Stimulated activated CD8-positive, alpha-beta memory T cell treated with anti-CD3 and anti-CD28 coated beads, Interleukin-12 subunit alpha, Interleukin-12 subunit beta, amount 100 ng/mL, for 4 hours (primary cell): Measurements from ENCODE around the gene TNRC6B.
A peak's percentile ranks its signal among the peaks of the same experiment; 100 is the strongest.
"Not testable (repeated sequence)": the region's sequence is repeated elsewhere in the genome, so short reads cannot be mapped to it uniquely, and the experiment has no call there.

ENCODE experiments used
- DNase-seq: peaks from one replicate; pipeline ENCODE4 v3.0.0-alpha.2; 2020; ENCODE audit warnings: low read depth

TNRC6B gene

DNA sequence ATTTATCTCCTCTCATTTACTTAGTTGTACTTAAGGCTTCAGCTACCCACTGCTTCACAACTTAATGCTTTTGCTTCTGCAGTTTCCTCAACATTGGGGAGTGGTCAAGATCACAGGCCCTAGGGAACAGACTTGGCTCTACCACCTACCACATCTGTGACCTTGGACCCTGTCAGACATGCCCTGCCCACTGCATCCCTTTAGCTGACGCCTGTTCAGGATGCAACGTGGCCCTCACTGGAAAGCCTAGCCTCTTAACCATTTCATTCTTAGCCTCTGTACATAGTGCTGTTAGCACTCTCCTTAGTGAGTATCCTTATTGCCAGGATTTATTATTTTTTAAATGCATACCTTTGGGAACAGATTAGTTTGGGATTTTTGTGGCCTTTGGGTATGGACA lies 34.4 kb downstream of the TNRC6B start:
- no peak for DNase-seq

- DNase-seq = no peak
Measured at GRCh38 chr22:40213478-40213877, 35.8 kb downstream of the TNRC6B start.

GRCh38 chr22:40215266-40215665 lies 37.5 kb downstream of the TNRC6B start:
- no peak for DNase-seq

DNA sequence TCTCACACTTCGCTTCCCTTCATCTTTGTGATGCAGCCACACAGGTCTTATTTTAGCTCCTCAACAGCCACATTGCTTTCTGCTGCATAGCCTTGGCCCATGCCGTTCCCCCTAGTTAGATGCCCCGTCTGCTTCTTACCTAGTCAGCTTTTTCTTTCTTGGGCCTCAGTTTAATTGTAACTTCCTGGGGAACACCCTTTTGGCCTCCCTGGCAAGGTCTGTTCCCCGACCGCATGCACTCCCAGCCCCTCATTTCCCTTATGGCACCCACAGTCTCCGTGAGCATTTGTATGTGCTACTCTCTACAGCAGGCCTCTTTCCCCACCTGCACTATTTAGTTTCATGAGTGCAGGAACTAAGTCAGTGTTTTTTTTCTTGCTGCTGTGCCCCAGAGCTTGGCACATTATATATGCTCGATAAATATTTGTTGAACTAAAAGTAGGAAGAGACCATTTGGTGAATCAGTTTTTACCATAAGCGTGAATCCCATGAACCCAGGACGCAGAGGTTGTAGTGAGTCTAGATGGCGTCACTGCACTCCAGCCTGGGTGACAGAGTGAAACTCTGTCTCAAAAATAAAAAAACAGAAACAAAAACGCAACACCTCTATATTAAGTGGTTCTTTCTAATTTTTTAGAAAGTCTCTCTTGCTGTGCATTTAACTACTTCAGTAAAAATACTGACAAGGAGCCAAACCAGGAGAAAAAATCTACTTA lies 38.5 kb downstream of the TNRC6B start:
- no peak for DNase-seq

- DNase-seq = no peak
Measured at GRCh38 chr22:40218152-40218551, 40.4 kb downstream of the TNRC6B start.

DNA sequence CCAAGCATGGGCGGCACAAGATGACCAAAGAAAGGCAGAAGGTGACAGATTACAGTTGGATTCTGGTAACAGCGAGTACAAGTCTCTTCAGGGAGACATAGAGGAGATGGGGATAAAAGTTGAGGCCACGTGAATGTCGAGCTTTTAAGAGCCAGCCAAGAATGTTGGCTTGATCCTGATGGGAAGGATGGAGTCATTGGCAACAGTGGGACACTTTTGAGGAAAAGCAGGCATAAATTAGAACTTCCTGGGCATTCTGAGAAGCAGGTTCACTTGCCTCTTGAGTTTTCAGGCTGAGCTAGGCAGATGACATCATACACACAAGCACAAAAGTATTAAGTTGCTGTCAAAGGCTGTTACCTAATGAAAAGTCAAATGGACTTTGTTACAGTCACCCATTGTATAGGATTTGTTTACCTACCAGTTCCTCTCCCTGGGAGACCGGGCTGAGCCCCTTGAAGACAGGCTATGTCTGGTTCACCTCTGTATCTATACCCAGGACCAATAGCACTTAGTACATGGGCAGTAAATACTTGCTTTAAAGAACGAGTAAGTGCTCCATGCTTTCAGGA lies 41.1 kb downstream of the TNRC6B start:
- no peak for DNase-seq

- no peak for DNase-seq
Measured at GRCh38 chr22:40220316-40221054, 42.8 kb downstream of the TNRC6B start.

DNA sequence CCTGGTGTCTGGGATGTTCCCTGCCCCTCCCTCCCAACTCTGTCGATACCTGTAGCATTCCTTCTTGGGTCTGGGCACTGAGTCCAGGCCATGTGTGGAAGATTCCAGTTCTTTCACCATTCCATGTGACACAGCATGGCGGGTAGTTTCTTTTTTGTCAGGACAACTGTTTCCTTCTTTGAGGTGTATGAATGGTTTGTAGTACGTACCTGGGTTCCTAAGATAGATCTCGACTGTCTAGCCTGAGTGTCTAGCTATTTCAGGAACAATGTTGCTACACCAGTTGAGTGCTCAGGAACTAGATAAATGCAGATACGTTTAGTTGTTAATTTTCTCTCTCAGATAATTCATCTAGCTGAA lies 43.3 kb downstream of the TNRC6B start:
- no peak for DNase-seq

GRCh38 chr22:40222979-40223378 lies 45.3 kb downstream of the TNRC6B start:
- not testable (repeated sequence) for DNase-seq

- DNase-seq = peak; percentile 23
Measured at GRCh38 chr22:40224702-40225101, 47.0 kb downstream of the TNRC6B start.

DNA sequence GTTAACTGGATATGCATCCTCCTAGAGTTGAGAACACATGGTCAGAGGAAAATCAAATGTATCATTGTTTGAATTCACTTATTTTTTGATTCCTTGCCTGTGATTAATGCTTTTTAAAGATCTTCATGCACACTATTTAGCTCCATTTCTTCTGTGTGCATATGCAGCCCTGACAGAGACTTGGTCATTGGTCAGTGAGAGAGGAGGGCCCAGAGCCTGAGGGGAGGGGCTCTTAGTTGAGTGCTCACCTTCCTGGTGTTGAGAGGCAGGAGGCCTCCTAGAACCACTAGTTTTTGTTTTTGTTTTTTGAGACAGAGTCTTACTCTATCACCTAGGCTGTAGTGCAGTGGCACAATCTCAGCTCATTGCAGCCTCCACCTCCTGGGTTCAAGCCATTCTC lies 48.9 kb downstream of the TNRC6B start:
- no peak for DNase-seq

GRCh38 chr22:40231618-40232313 lies 54.0 kb downstream of the TNRC6B start:
- no peak for DNase-seq

GRCh38 chr22:40232624-40233023 lies 54.9 kb downstream of the TNRC6B start:
- DNase-seq = no peak

DNA sequence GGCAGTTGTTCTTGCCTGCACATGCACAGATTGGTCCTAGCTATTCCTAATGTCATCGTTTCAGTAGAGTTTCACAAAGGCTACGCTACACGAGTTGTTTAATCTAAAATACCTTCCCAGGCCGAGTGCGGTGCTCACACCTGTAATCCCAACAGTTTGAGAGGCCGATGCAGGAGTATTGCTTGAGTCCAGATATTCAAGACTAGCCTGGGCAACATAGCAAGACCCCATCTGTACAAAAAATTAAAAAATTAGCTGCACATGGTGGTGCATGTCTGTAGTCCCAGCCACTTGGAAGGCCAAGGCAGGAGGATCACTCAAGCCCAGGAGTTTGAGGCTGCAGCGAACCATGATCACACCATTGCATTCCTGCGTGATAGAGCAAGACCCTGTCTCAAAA lies 56.2 kb downstream of the TNRC6B start:
- DNase-seq = no peak

DNA sequence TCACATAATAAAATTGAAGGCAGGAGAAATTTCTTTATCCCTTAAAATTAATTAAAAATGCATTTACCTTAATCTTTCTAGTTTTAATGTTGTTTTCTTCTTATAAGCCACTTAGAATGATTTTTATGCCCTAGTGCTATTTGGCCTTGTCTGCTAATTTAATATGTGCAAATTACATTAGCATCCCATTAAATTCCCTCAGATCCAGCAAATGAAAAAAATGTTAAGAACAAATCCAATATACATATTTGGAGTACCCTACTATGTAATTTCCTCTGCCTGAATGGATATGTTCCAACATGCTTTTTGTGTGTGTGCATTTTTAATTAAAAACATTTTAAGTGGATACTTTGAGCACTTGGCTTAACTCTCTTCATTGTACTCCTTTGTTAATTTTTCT lies 56.9 kb downstream of the TNRC6B start:
- no peak for DNase-seq

GRCh38 chr22:40235308-40235707 lies 57.6 kb downstream of the TNRC6B start:
- no peak for DNase-seq

GRCh38 chr22:40236131-40236665 lies 58.5 kb downstream of the TNRC6B start:
- DNase-seq = no peak

GRCh38 chr22:40237241-40237640 lies 59.5 kb downstream of the TNRC6B start:
- DNase-seq = no peak

- DNase-seq = no peak
Measured at GRCh38 chr22:40237788-40238424, 60.2 kb downstream of the TNRC6B start.

- DNase-seq = no peak
Measured at GRCh38 chr22:40238425-40239344, 61.0 kb downstream of the TNRC6B start.

DNA sequence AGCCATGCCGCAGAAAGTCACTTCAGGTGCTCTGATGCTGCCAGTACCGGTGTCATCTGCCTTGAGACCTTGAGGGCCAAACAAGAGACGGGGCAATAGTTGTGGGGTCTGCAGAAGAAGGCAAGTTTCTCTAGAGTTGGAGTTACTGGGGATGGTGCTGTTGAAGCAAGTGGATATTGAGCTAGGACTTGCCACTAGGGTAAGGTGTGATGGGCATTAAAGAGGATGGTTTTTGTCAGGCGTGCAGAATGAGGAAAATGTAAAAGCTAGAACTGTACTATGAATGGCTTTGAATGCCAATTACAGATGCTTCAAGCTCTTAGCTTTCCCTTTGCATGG lies 61.6 kb downstream of the TNRC6B start:
- no peak for DNase-seq
